Calu3 (cell line): ENCODE data around the gene GMDS. TPM values are rescaled to one million over a fixed set of nuclear protein-coding genes. Genes with fewer than 3 reads are reported as not detected.

ENCODE experiments used
- BruUV-seq: library from RNA; stranded (reverse); fragments of 400-500 nt; replicated peaks from 2 replicates; lab custom pipeline; 2021; lab: Mats Ljungman, UMichigan
- CTCF ChIA-PET: fragments of 300-600 bp; sonication (Branson Sonifier 250); formaldehyde crosslinking; loops from one replicate; lab custom pipeline; 2022; ENCODE audit warnings: antibody characterized with exemption; lab: Charles Lee
- DNase-seq: peaks from one replicate; pipeline ENCODE4 v3.0.0; 2022
- H3K27ac Mint-ChIP-seq: one replicate; pipeline ENCODE4 v1.8.0; 2022; ENCODE audit warnings: mixed read lengths; ENCODE audit not compliant: unreplicated experiment
- H3K27me3 Mint-ChIP-seq: one replicate; pipeline ENCODE4 v1.8.0; 2022; ENCODE audit warnings: mixed read lengths; ENCODE audit not compliant: unreplicated experiment
- H3K36me3 Mint-ChIP-seq: one replicate; pipeline ENCODE4 v1.8.0; 2022; ENCODE audit warnings: mild to moderate bottlenecking, moderate library complexity, mixed read lengths; ENCODE audit not compliant: insufficient read depth, unreplicated experiment
- H3K4me1 Mint-ChIP-seq: one replicate; pipeline ENCODE4 v1.8.0; 2022; ENCODE audit warnings: mild to moderate bottlenecking, low read depth, mixed read lengths; ENCODE audit not compliant: unreplicated experiment
- H3K4me3 Mint-ChIP-seq: one replicate; pipeline ENCODE4 v1.8.0; 2022; ENCODE audit warnings: mild to moderate bottlenecking, low read depth, moderate library complexity, mixed read lengths; ENCODE audit not compliant: unreplicated experiment
- H3K9me3 Mint-ChIP-seq: one replicate; pipeline ENCODE4 v1.8.0; 2022; ENCODE audit warnings: low read depth, mixed read lengths; ENCODE audit not compliant: unreplicated experiment
- CTCF ChIP-seq: fragments of 200-600 bp; IDR thresholded peaks from one replicate; pipeline ENCODE4 v1.8.0; 2022; ENCODE audit warnings: antibody characterized with exemption; ENCODE audit not compliant: unreplicated experiment
- intact Hi-C: fragments of 100-400 bp; cut with micrococcal nuclease; formaldehyde crosslinking; loops from one replicate; pipeline ENCODE4 v1.10.0; 2022; ENCODE audit not compliant: unreplicated experiment
- total RNA-seq: library from RNA; stranded (reverse); gene quantifications from 2 replicates; pipeline ENCODE4 v1.2.3, GENCODE V29; 2022

GMDS gene
- total RNA-seq, 1 experiment from 2014 or later: 58.2 TPM

- CTCF ChIA-PET: no interaction called here
- Mint-ChIP-seq H3K9me3 (no peaks in the 10 kb centered on the region), H3K27me3 (no peaks in the 10 kb centered on the region), H3K27ac (no peak overlapping the region), H3K4me1 (no peaks in the 10 kb centered on the region), H3K4me3 (no peak overlapping the region), H3K36me3 (peaks cover 3% of the 10 kb centered on the region)
- no peak for TF ChIP-seq CTCF
- no TSS peak for BruUV-seq
- intact Hi-C loops: no loop called here
- no peak for DNase-seq
Observed at GRCh38 chr6:1925743-1926430, 319.5 kb downstream of the GMDS start.

GRCh38 chr6:1923449-1923848 lies 322.0 kb downstream of the GMDS start:
- Mint-ChIP-seq H3K4me1 (no peaks in the 10 kb centered on the region), H3K36me3 (peaks cover 4% of the 10 kb centered on the region), H3K27me3 (no peaks in the 10 kb centered on the region), H3K27ac (no peak overlapping the region), H3K9me3 (no peaks in the 10 kb centered on the region), H3K4me3 (no peak overlapping the region)
- no TSS peak for BruUV-seq
- no peak for DNase-seq
- CTCF ChIA-PET: no interaction called here
- no peak for TF ChIP-seq CTCF
- intact Hi-C loops: no loop called here

- no peak overlapping the region for H3K4me3 Mint-ChIP-seq
- no TSS peak for BruUV-seq
Observed at GRCh38 chr6:1917626-1918371, 327.6 kb downstream of the GMDS start.

More at GRCh38 chr6:1917626-1918371, 327.6 kb downstream of the GMDS start:
- CTCF ChIA-PET: no interaction called here
- intact Hi-C loops: loop anchor here (10.0 kb wide), 1 partner anchor 153 kb away; no protein-coding TSS in a partner anchor
- no peaks in the 10 kb centered on the region for H3K9me3 Mint-ChIP-seq
- H3K4me1 Mint-ChIP-seq: peaks cover 15% of the 10 kb centered on the region
- H3K27me3 Mint-ChIP-seq: no peaks in the 10 kb centered on the region
- peaks cover 4% of the 10 kb centered on the region for H3K36me3 Mint-ChIP-seq
- peak overlapping the region; percentile 66 for H3K27ac Mint-ChIP-seq
- DNase-seq: peak; percentile 85
- TF ChIP-seq CTCF: no peak
